Lung (tissue), 12 donors: ENCODE results near the gene MAP3K1. TPM values are rescaled to one million over a fixed set of nuclear protein-coding genes. Genes with fewer than 3 reads are reported as not detected.

ENCODE experiments used
- ATAC-seq: fragments of 200-7000 bp; cut with Tn5 transposase; one replicate; pipeline ENCODE4 v1.9.1; 2020; ENCODE audit warnings: moderate number of reproducible peaks; ENCODE audit not compliant: insufficient read depth, low FRiP score
- DNase-seq, 3 donors: peaks; one replicate each; pipeline ENCODE4 v3.0.0-alpha.2; 2013 to 2017
- H3K27ac ChIP-seq, 2 donors: one replicate each; pipeline ENCODE4 v1.5.1; 2013; ENCODE audit warnings: mild to moderate bottlenecking in 2 of 2, moderate library complexity in 2 of 2, control low read depth in 1 of 2, inconsistent platforms in 1 of 2, low read depth in 1 of 2, low read length in 1 of 2
- H3K27me3 ChIP-seq, 3 donors: one replicate each; pipeline ENCODE4 v1.5.1; 2013; ENCODE audit warnings: low read length in 2 of 3; ENCODE audit not compliant: control insufficient read depth in 3 of 3, insufficient read depth in 3 of 3
- H3K36me3 ChIP-seq, 4 donors: one replicate each; pipeline ENCODE4 v1.5.1; 2013; ENCODE audit warnings: low read length in 4 of 4, mild to moderate bottlenecking in 1 of 4, moderate library complexity in 1 of 4; ENCODE audit not compliant: control insufficient read depth in 4 of 4, insufficient read depth in 4 of 4
- H3K4me1 ChIP-seq, 5 donors: one replicate each; pipeline ENCODE4 v1.5.1; 2013; ENCODE audit warnings: low read length in 5 of 5, mild to moderate bottlenecking in 2 of 5, moderate library complexity in 1 of 5; ENCODE audit not compliant: control insufficient read depth in 5 of 5, insufficient read depth in 5 of 5
- H3K4me3 ChIP-seq: one replicate; pipeline ENCODE4 v1.5.1; 2013; ENCODE audit warnings: mild to moderate bottlenecking, control low read depth, moderate library complexity
- H3K9ac ChIP-seq, 2 donors: one replicate each; pipeline ENCODE4 v1.5.1; 2013; ENCODE audit warnings: low read length in 2 of 2, control low read depth in 1 of 2; ENCODE audit not compliant: insufficient read depth in 1 of 2
- H3K9me3 ChIP-seq, 4 donors: one replicate each; pipeline ENCODE4 v1.5.1; 2013; ENCODE audit warnings: low read length in 3 of 4, mild to moderate bottlenecking in 1 of 4, moderate library complexity in 1 of 4; ENCODE audit not compliant: control insufficient read depth in 4 of 4, insufficient read depth in 3 of 4
- CTCF ChIP-seq: IDR thresholded peaks from 2 replicates; pipeline ENCODE4 v1.5.1; 2012; ENCODE audit warnings: mild to moderate bottlenecking; ENCODE audit errors: control extremely low read depth, extremely low read depth
- WGBS, 2 donors: extraction: QIAGEN DNeasy Blood & Tissue Kit; methylation state at CpG; one replicate each; pipeline ENCODE4 v1.1.7; 2013; 5-methylcytosine and 5-hydroxymethylcytosine counted together
- polyA plus RNA-seq, 2 donors: library from polyadenylated mRNA; stranded (reverse); fragments of 200-250 nt; gene quantifications; one replicate each; pipeline ENCODE4 v1.2.1, GENCODE V29; 2013
- total RNA-seq, 2 donors: library from RNA; depleted of rRNA in 1 of 2; stranded (reverse); fragments of >200 nt in 1 of 2; gene quantifications; one replicate each; pipeline ENCODE4 v1.2.1, GENCODE V29; 2014 to 2021
- donor health status: control.
- donor health status: control.
- donor health status: Bipolar disorder and iron deficiency.
- donor health status: healthy.
- donor health status: DM: yes; HTN: yes; CAD: no.

MAP3K1 gene
- total and polyA plus RNA-seq, 4 donors: 7.7 to 55.2 (median 16.0) TPM

- no peak for TF ChIP-seq CTCF
- no peak overlapping the region for H3K4me3 ChIP-seq
- no peaks in the 10 kb centered on the region for H3K9me3 ChIP-seq
- H3K4me1 ChIP-seq: peaks cover 0 to 30% (median 3%) of the 10 kb centered on the region in 5 donors
- DNase-seq (no peak), ATAC-seq (no peak)
- no peak overlapping the region for H3K9ac ChIP-seq
- WGBS, 2 donors: 86 to 90% methylated on average over 1 of the region's 1 CpG
- no peaks in the 10 kb centered on the region for H3K36me3 ChIP-seq
- no peak overlapping the region for H3K27ac ChIP-seq
- no peaks in the 10 kb centered on the region for H3K27me3 ChIP-seq
Observed at GRCh38 chr5:56803894-56804293, 11.5 kb upstream of the MAP3K1 start.

- TF ChIP-seq CTCF: no peak
- peaks cover 0 to 8% (median 2%) of the 10 kb centered on the region in 5 donors for H3K4me1 ChIP-seq
- 72 to 78% methylated on average over 5 of the region's 5 CpGs for WGBS, 2 donors
- ATAC-seq (no peak), DNase-seq (no peak)
- H3K27me3 ChIP-seq: no peaks in the 10 kb centered on the region
- no peak overlapping the region for H3K9ac ChIP-seq
- no peak overlapping the region for H3K27ac ChIP-seq
- no peak overlapping the region for H3K4me3 ChIP-seq
- H3K9me3 ChIP-seq: no peaks in the 10 kb centered on the region
- H3K36me3 ChIP-seq: no peaks in the 10 kb centered on the region
Observed at GRCh38 chr5:56807679-56808078, 7.7 kb upstream of the MAP3K1 start.

- peaks cover 0 to 6% (median 2%) of the 10 kb centered on the region in 5 donors for H3K4me1 ChIP-seq
- H3K27me3 ChIP-seq: no peaks in the 10 kb centered on the region
- ATAC-seq (no peak), DNase-seq (no peak)
- H3K27ac ChIP-seq: no peak overlapping the region
- H3K9ac ChIP-seq: no peak overlapping the region
- no peaks in the 10 kb centered on the region for H3K36me3 ChIP-seq
- H3K4me3 ChIP-seq: no peak overlapping the region
- WGBS, 2 donors: 97 to 98% methylated on average over 4 of the region's 4 CpGs
- no peak for TF ChIP-seq CTCF
- no peaks in the 10 kb centered on the region for H3K9me3 ChIP-seq
Observed at GRCh38 chr5:56808211-56808610, 7.1 kb upstream of the MAP3K1 start.

- ATAC-seq (no peak), DNase-seq (no peak)
- Histone ChIP-seq H3K4me3 (no peak overlapping the region), H3K4me1 (peaks cover 0 to 7% (median 0%) of the 10 kb centered on the region in 5 donors), H3K9ac (no peak overlapping the region), H3K27me3 (no peaks in the 10 kb centered on the region), H3K36me3 (no peaks in the 10 kb centered on the region), H3K27ac (no peak overlapping the region), H3K9me3 (no peaks in the 10 kb centered on the region)
- 95 to 100% methylated on average over 1 of the region's 1 CpG for WGBS, 2 donors
- no peak for TF ChIP-seq CTCF
Observed at GRCh38 chr5:56810826-56811225, 4.5 kb upstream of the MAP3K1 start.
